Astrocyte (in vitro differentiated cells and primary cell): Measurements from ENCODE around the gene WIZ. TPM values are rescaled to one million over a fixed set of nuclear protein-coding genes. Genes with fewer than 3 reads are reported as not detected.

Experiments used
- DNase-seq: peaks from one replicate; pipeline ENCODE4 v3.0.0-alpha.2; 2010; ENCODE audit warnings: low read depth
- FAIRE-seq: peaks from 2 replicates; lab custom pipeline; 2011; peaks lifted over from hg19 to GRCh38; lab: Jason Lieb, UNC
- H2AFZ ChIP-seq: 2 replicates; pipeline ENCODE4 v1.6.0; 2012; ENCODE audit warnings: low read depth, low read length, inconsistent platforms
- H3K27ac ChIP-seq: 2 replicates; pipeline ENCODE4 v1.5.1; 2011; ENCODE audit warnings: low read depth, low read length, inconsistent platforms
- H3K27me3 ChIP-seq: 2 replicates; pipeline ENCODE4 v1.6.0; 2011; ENCODE audit warnings: low read length, inconsistent platforms; ENCODE audit not compliant: insufficient read depth
- H3K36me3 ChIP-seq: 2 replicates; pipeline ENCODE4 v1.5.1; 2011; ENCODE audit warnings: low read length, inconsistent platforms; ENCODE audit not compliant: insufficient read depth
- H3K4me1 ChIP-seq: 2 replicates; pipeline ENCODE4 v1.5.1; 2011; ENCODE audit warnings: low read length, inconsistent platforms; ENCODE audit not compliant: insufficient read depth
- H3K4me2 ChIP-seq: 2 replicates; pipeline ENCODE4 v1.6.0; 2012; ENCODE audit warnings: low read length, inconsistent platforms
- H3K4me3 ChIP-seq: 2 replicates; pipeline ENCODE4 v1.5.1; 2011; ENCODE audit warnings: low read depth, mild to moderate bottlenecking, low read length, inconsistent platforms; ENCODE audit not compliant: insufficient read depth
- H3K79me2 ChIP-seq: 2 replicates; pipeline ENCODE4 v1.6.0; 2012; ENCODE audit warnings: mild to moderate bottlenecking, low read length, inconsistent platforms; ENCODE audit not compliant: insufficient read depth
- H3K9ac ChIP-seq: 2 replicates; pipeline ENCODE4 v1.6.0; 2012; ENCODE audit warnings: mild to moderate bottlenecking, low read length, inconsistent platforms
- H3K9me3 ChIP-seq: 2 replicates; pipeline ENCODE4 v1.5.1; 2012; ENCODE audit warnings: low read depth, mild to moderate bottlenecking, low read length, inconsistent platforms; ENCODE audit not compliant: insufficient read depth
- H4K20me1 ChIP-seq: 2 replicates; pipeline ENCODE4 v1.6.0; 2012; ENCODE audit warnings: low read length, inconsistent platforms; ENCODE audit not compliant: insufficient read depth
- H3K27ac Mint-ChIP-seq: one replicate; pipeline ENCODE4 v1.8.0; 2021; ENCODE audit warnings: mild to moderate bottlenecking, mixed read lengths; ENCODE audit not compliant: unreplicated experiment
- H3K27me3 Mint-ChIP-seq: one replicate; pipeline ENCODE4 v1.8.0; 2021; ENCODE audit warnings: low read depth, mixed read lengths; ENCODE audit not compliant: unreplicated experiment
- H3K36me3 Mint-ChIP-seq: one replicate; pipeline ENCODE4 v1.8.0; 2021; ENCODE audit warnings: low read depth, mixed read lengths; ENCODE audit not compliant: unreplicated experiment
- H3K4me1 Mint-ChIP-seq: one replicate; pipeline ENCODE4 v1.8.0; 2021; ENCODE audit warnings: low read depth, mixed read lengths; ENCODE audit not compliant: unreplicated experiment
- H3K4me3 Mint-ChIP-seq: one replicate; pipeline ENCODE4 v1.8.0; 2021; ENCODE audit warnings: mild to moderate bottlenecking, moderate library complexity, mixed read lengths; ENCODE audit not compliant: unreplicated experiment
- H3K9me3 Mint-ChIP-seq: one replicate; pipeline ENCODE4 v1.8.0; 2021; ENCODE audit warnings: mild to moderate bottlenecking, mixed read lengths; ENCODE audit not compliant: unreplicated experiment
- EZH2 ChIP-seq: IDR thresholded peaks from 2 replicates; pipeline ENCODE4 v1.6.1; 2012; ENCODE audit warnings: mild to moderate bottlenecking, low read length, inconsistent platforms; ENCODE audit not compliant: insufficient read depth
- total RNA-seq: library from RNA; stranded (reverse); gene quantifications from 2 replicates; pipeline ENCODE4 v1.2.1, GENCODE V29; 2021
- TF ChIP-seq, protein P1 (sequence below): IDR thresholded peaks from 2 replicates; pipeline ENCODE4 v1.5.1; 2011; ENCODE audit warnings: low read depth, mild to moderate bottlenecking, inconsistent platforms, low read length, moderate library complexity; ENCODE audit not compliant: insufficient read depth

WIZ gene
- total RNA-seq, 1 donor from 2014 or later = 43.8 TPM

DNA sequence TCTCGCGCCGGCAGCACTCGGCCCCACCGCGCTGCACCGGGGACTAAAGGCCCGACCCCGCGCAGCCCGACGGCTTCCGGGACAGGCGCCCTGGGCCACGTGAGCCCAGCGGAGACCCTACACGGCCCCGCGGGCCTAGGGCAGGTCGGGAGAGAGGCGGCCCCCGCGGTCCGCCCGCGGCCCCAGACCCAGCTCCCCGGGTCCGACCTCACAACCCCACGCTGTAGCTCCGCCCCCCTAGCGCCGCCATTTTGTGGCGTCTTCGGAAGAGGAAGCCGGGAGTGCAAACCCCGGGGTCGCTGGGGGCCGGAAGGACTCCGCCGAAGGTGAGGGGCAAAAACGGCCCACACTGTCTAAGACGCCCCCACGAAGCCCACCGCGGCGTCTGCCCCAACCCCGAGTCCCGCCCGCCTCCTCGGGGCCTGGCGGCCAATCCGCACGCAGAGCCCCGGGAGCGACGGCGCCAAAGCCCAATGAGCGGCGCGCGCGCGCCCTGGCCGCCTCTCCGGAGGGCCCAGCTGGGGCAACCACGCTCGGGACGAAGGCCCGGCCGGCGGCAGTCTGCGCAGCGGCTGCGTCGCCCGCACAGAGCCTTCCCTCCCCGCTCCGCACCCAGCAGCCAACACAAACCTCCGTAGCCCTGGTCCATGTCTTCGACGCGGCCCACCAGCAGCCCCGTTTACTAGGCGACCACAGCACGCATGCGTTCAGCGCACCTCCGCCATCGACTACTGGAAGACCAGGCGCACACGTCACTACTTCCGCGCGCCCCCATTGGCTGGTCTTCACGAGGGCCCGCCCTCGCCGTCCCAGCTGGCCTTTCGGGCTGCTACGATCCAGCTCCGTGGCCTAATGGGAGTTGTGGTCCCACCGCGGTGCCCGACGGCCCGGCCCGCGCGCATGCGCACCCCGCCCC is 70.4 kb downstream of the WIZ start, which contains the start of gene AKAP8:
TSS of gene AKAP8 (minus strand) at position 705 of the 916 bp plus-strand sequence. CDS start at position 649, 56 bp downstream.
- H3K4me3 ChIP-seq = peak within 1 kb of the TSS; percentile 95
- peak within 1 kb of the TSS; percentile 83 for H2AFZ ChIP-seq
- no peaks in the 10 kb centered on the region for H3K9me3 Mint-ChIP-seq
- peak within 1 kb of the TSS; percentile 98 for H3K27ac ChIP-seq
- peaks cover 42% of the 10 kb centered on the region for H4K20me1 ChIP-seq
- TF ChIP-seq EZH2 = no peak
- TF ChIP-seq, protein P1, sequence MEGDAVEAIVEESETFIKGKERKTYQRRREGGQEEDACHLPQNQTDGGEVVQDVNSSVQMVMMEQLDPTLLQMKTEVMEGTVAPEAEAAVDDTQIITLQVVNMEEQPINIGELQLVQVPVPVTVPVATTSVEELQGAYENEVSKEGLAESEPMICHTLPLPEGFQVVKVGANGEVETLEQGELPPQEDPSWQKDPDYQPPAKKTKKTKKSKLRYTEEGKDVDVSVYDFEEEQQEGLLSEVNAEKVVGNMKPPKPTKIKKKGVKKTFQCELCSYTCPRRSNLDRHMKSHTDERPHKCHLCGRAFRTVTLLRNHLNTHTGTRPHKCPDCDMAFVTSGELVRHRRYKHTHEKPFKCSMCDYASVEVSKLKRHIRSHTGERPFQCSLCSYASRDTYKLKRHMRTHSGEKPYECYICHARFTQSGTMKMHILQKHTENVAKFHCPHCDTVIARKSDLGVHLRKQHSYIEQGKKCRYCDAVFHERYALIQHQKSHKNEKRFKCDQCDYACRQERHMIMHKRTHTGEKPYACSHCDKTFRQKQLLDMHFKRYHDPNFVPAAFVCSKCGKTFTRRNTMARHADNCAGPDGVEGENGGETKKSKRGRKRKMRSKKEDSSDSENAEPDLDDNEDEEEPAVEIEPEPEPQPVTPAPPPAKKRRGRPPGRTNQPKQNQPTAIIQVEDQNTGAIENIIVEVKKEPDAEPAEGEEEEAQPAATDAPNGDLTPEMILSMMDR = no peak
- no peaks in the 10 kb centered on the region for H3K36me3 Mint-ChIP-seq
- peaks cover 55% of the 10 kb centered on the region for H3K79me2 ChIP-seq
- peak within 1 kb of the TSS; percentile 96 for H3K9ac ChIP-seq
- no peaks in the 10 kb centered on the region for H3K27me3 Mint-ChIP-seq
- peaks cover 26% of the 10 kb centered on the region for H3K4me1 Mint-ChIP-seq
- peak; percentile 94 for DNase-seq
- H3K9me3 ChIP-seq = no peaks in the 10 kb centered on the region
- peaks cover 27% of the 10 kb centered on the region for H3K4me1 ChIP-seq
- H3K27me3 ChIP-seq = no peaks in the 10 kb centered on the region
- no peak for FAIRE-seq
- H3K36me3 ChIP-seq = peaks cover 3% of the 10 kb centered on the region
- H3K4me3 Mint-ChIP-seq = peak within 1 kb of the TSS; percentile 97
- H3K4me2 ChIP-seq = peak within 1 kb of the TSS; percentile 97
- peak within 1 kb of the TSS; percentile 98 for H3K27ac Mint-ChIP-seq

DNA sequence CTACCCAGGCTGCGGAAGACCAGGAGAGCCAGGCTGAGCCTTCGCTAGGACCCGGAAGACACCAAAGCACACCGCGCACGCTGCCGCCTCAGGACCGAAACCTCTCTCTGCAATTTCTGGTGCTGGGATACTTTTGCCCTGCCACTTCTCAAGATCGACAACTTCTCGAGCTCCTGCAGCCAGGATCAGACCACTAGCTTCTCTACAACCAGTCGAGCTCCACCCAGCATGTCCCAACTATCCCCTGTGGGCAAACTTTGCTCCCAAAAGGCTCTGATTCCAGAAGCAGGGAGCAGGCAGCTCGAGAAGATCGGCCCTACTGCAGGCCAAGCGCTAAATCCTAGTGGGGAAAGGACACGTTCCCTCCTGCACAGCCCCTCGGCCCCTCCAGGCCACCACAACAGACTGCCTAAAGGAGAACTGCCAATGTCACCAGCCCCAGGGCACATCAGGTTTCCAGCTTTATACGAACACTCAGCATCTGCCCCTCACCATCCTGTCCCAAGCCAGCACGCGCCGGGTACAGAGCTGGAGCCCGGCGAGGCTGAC is 71.1 kb downstream of the WIZ start:
- peak overlapping the region; percentile 83 for H2AFZ ChIP-seq
- H3K4me1 ChIP-seq = peaks cover 27% of the 10 kb centered on the region
- peaks cover 62% of the 10 kb centered on the region for H3K79me2 ChIP-seq
- peak overlapping the region; percentile 95 for H3K4me3 ChIP-seq
- H3K4me2 ChIP-seq = peak overlapping the region; percentile 97
- Mint-ChIP-seq H3K4me3 (peak overlapping the region; percentile 93), H3K36me3 (peaks cover 3% of the 10 kb centered on the region), H3K4me1 (peaks cover 26% of the 10 kb centered on the region), H3K9me3 (no peaks in the 10 kb centered on the region), H3K27ac (peak overlapping the region; percentile 92), H3K27me3 (no peaks in the 10 kb centered on the region)
- peaks cover 49% of the 10 kb centered on the region for H4K20me1 ChIP-seq
- TF ChIP-seq, protein P1 = no peak
- TF ChIP-seq EZH2 = no peak
- peak; percentile 16 for DNase-seq
- H3K9ac ChIP-seq = peak overlapping the region; percentile 96
- peak overlapping the region; percentile 98 for H3K27ac ChIP-seq
- no peaks in the 10 kb centered on the region for H3K27me3 ChIP-seq
- H3K36me3 ChIP-seq = peaks cover 3% of the 10 kb centered on the region
- no peak for FAIRE-seq
- H3K9me3 ChIP-seq = no peaks in the 10 kb centered on the region
